ENCODE results near the gene TFEC. TPM values are rescaled to one million over a fixed set of nuclear protein-coding genes. Genes with fewer than 3 reads are reported as not detected.
"Not testable (repeated sequence)": the region's sequence is repeated elsewhere in the genome, so short reads cannot be mapped to it uniquely, and the experiment has no call there.

TFEC gene
- total RNA-seq, 3 donors from 2014 or later (not counting 1 experiment from before 2014, with no cell fraction given), result 0.92 to 1.7 (median 1.1) TPM

GRCh38 chr7:116013675-116014074, 16.9 kb downstream of the TFEC start:
- TF ChIP-seq CTCF (IDR thresholded peaks at IDR 0.05), result no peak
- H3K4me3 Mint-ChIP-seq, result no peak overlapping the region
- Histone ChIP-seq H3K4me1 (ENCODE audit: control insufficient read depth, insufficient read depth, low read length) (no peaks in the 10 kb centered on the region), H3K27me3 (ENCODE audit: control insufficient read depth, insufficient read depth, low read length) (no peaks in the 10 kb centered on the region), H3K4me3 (ENCODE audit: low read length) (no peak overlapping the region), H3K36me3 (ENCODE audit: control insufficient read depth, insufficient read depth, low read length) (no peaks in the 10 kb centered on the region), H3K27ac (ENCODE audit: low read length) (no peak overlapping the region), H3K9me3 (ENCODE audit: control insufficient read depth, insufficient read depth, low read length) (no peaks in the 10 kb centered on the region)
- H3K36me3 Mint-ChIP-seq, result no peaks in the 10 kb centered on the region
- no peak for DNase-seq
- peaks cover 4 to 11% of the 10 kb centered on the region in 2 donors for H3K9me3 Mint-ChIP-seq
- no peaks in the 10 kb centered on the region for H3K4me1 Mint-ChIP-seq
- no peaks in the 10 kb centered on the region for H3K27me3 Mint-ChIP-seq (ENCODE audit: low read depth in 2 of 2)
- ATAC-seq, result no peak
- H3K27ac Mint-ChIP-seq, result no peak overlapping the region
- intact Hi-C loops (cut with micrococcal nuclease), result no loop called here

- no peak for DNase-seq
- H3K9me3 ChIP-seq (ENCODE audit: control insufficient read depth, insufficient read depth, low read length), result no peaks in the 10 kb centered on the region
- H3K9me3 Mint-ChIP-seq, result peaks cover 0 to 5% of the 10 kb centered on the region in 2 donors
- H3K27ac Mint-ChIP-seq, result no peak overlapping the region
- H3K27me3 Mint-ChIP-seq (ENCODE audit: low read depth in 2 of 2), result no peaks in the 10 kb centered on the region
- no peaks in the 10 kb centered on the region for H3K36me3 Mint-ChIP-seq
- H3K27ac ChIP-seq (ENCODE audit: low read length), result no peak overlapping the region
- no peak overlapping the region for H3K4me3 Mint-ChIP-seq
- intact Hi-C loops (cut with micrococcal nuclease), result no loop called here
- no peak overlapping the region for H3K4me3 ChIP-seq (ENCODE audit: low read length)
- no peaks in the 10 kb centered on the region for H3K4me1 Mint-ChIP-seq
- H3K36me3 ChIP-seq (ENCODE audit: control insufficient read depth, insufficient read depth, low read length), result no peaks in the 10 kb centered on the region
- no peaks in the 10 kb centered on the region for H3K4me1 ChIP-seq (ENCODE audit: control insufficient read depth, insufficient read depth, low read length)
- WGBS (ENCODE audit: insufficient coverage), result 44% methylated on average over 1 of the region's 1 CpG
- no peak for ATAC-seq
- TF ChIP-seq CTCF (IDR thresholded peaks at IDR 0.05), result no peak
- no peaks in the 10 kb centered on the region for H3K27me3 ChIP-seq (ENCODE audit: control insufficient read depth, insufficient read depth, low read length)
These were observed 19.0 kb downstream of the TFEC start for GRCh38 chr7:116011584-116011983.

- H3K9me3 Mint-ChIP-seq; H3K27me3 ChIP-seq (ENCODE audit: control insufficient read depth, insufficient read depth, low read length); ATAC-seq; H3K4me3 Mint-ChIP-seq; H3K36me3 ChIP-seq (ENCODE audit: control insufficient read depth, insufficient read depth, low read length); H3K9me3 ChIP-seq (ENCODE audit: control insufficient read depth, insufficient read depth, low read length); H3K27ac Mint-ChIP-seq; DNase-seq; H3K4me3 ChIP-seq (ENCODE audit: low read length); H3K4me1 ChIP-seq (ENCODE audit: control insufficient read depth, insufficient read depth, low read length); H3K36me3 Mint-ChIP-seq; H3K4me1 Mint-ChIP-seq; H3K27me3 Mint-ChIP-seq (ENCODE audit: low read depth in 2 of 2); intact Hi-C loops (cut with micrococcal nuclease); H3K27ac ChIP-seq (ENCODE audit: low read length): not testable (repeated sequence)
- WGBS (ENCODE audit: insufficient coverage), result 67% methylated on average over 1 of the region's 2 CpGs
These were observed 25.8 kb downstream of the TFEC start for GRCh38 chr7:116004762-116005161.

- H3K4me3 ChIP-seq (ENCODE audit: low read length), result no peak overlapping the region
- 95% methylated on average over 4 of the region's 4 CpGs for WGBS (ENCODE audit: insufficient coverage)
- Mint-ChIP-seq H3K36me3 (no peaks in the 10 kb centered on the region), H3K27me3 (ENCODE audit: low read depth in 2 of 2) (no peaks in the 10 kb centered on the region), H3K27ac (no peak overlapping the region), H3K9me3 (peaks cover 6 to 16% of the 10 kb centered on the region in 2 donors), H3K4me3 (no peak overlapping the region), H3K4me1 (no peaks in the 10 kb centered on the region)
- TF ChIP-seq CTCF (IDR thresholded peaks at IDR 0.05), result no peak
- no peaks in the 10 kb centered on the region for H3K36me3 ChIP-seq (ENCODE audit: control insufficient read depth, insufficient read depth, low read length)
- intact Hi-C loops (cut with micrococcal nuclease), result no loop called here
- DNase-seq (no peak), ATAC-seq (no peak)
- peaks cover 4% of the 10 kb centered on the region for H3K9me3 ChIP-seq (ENCODE audit: control insufficient read depth, insufficient read depth, low read length)
- no peaks in the 10 kb centered on the region for H3K4me1 ChIP-seq (ENCODE audit: control insufficient read depth, insufficient read depth, low read length)
- H3K27ac ChIP-seq (ENCODE audit: low read length), result no peak overlapping the region
- H3K27me3 ChIP-seq (ENCODE audit: control insufficient read depth, insufficient read depth, low read length), result no peaks in the 10 kb centered on the region
These were observed 33.3 kb downstream of the TFEC start for GRCh38 chr7:115997221-115997620.
